Right kidney (tissue), 1 donor: ENCODE measurements around the gene LRRC17.
A peak's percentile ranks its signal among the peaks of the same experiment; 100 is the strongest.
"Not testable (repeated sequence)": the region's sequence is repeated elsewhere in the genome, so short reads cannot be mapped to it uniquely, and the experiment has no call there.

Experiments
- DNase-seq: peaks from one replicate; pipeline ENCODE4 v3.0.0-alpha.2; 2016

Gene LRRC17

GRCh38 chr7:102895602-102896001 is 17.2 kb upstream of the LRRC17 start:
- DNase-seq, result no peak

GRCh38 chr7:102896585-102896984 is 16.2 kb upstream of the LRRC17 start:
- no peak for DNase-seq

- DNase-seq, result peak; percentile 26
Measured at GRCh38 chr7:102897211-102897631, 15.6 kb upstream of the LRRC17 start.

- no peak for DNase-seq
Measured at GRCh38 chr7:102897856-102898531, 14.8 kb upstream of the LRRC17 start.

GRCh38 chr7:102898532-102898859 is 14.3 kb upstream of the LRRC17 start:
- no peak for DNase-seq

- DNase-seq, result not testable (repeated sequence)
Measured at GRCh38 chr7:102902052-102902451, 10.7 kb upstream of the LRRC17 start.

GRCh38 chr7:102903576-102903975 is 9.2 kb upstream of the LRRC17 start:
- DNase-seq, result not testable (repeated sequence)

- DNase-seq, result no peak
Measured at GRCh38 chr7:102908676-102909075, 4.1 kb upstream of the LRRC17 start.

- peak; percentile 30 for DNase-seq
Measured at GRCh38 chr7:102913826-102914225, 1.0 kb downstream of the LRRC17 start.

- peak; percentile 31 for DNase-seq
Measured at GRCh38 chr7:102914585-102914984, 1.8 kb downstream of the LRRC17 start.

GRCh38 chr7:102916426-102916825 is 3.6 kb downstream of the LRRC17 start:
- DNase-seq, result no peak

- DNase-seq, result no peak
Measured at GRCh38 chr7:102916881-102917280, 4.1 kb downstream of the LRRC17 start.

GRCh38 chr7:102917436-102918353 is 4.9 kb downstream of the LRRC17 start:
- no peak for DNase-seq

- no peak for DNase-seq
Measured at GRCh38 chr7:102918845-102919244, 6.0 kb downstream of the LRRC17 start.

- no peak for DNase-seq
Measured at GRCh38 chr7:102925976-102926782, 13.4 kb downstream of the LRRC17 start.

- no peak for DNase-seq
Measured at GRCh38 chr7:102926783-102927140, 14.0 kb downstream of the LRRC17 start.

- DNase-seq, result no peak
Measured at GRCh38 chr7:102927312-102927933, 14.6 kb downstream of the LRRC17 start.

GRCh38 chr7:102931757-102932156 is 19.0 kb downstream of the LRRC17 start:
- DNase-seq, result no peak

- DNase-seq, result peak; percentile 36
Measured at GRCh38 chr7:102933763-102934162, 21.0 kb downstream of the LRRC17 start.

GRCh38 chr7:102934239-102934638 is 21.4 kb downstream of the LRRC17 start:
- DNase-seq, result no peak

- no peak for DNase-seq
Measured at GRCh38 chr7:102934701-102935100, 21.9 kb downstream of the LRRC17 start.

GRCh38 chr7:102935450-102936115 is 22.8 kb downstream of the LRRC17 start:
- no peak for DNase-seq
